Mesodermal cell (in vitro differentiated cells): ENCODE measurements around the gene FAM9C.

Experiments used
- H3K27ac ChIP-seq: 2 replicates; pipeline ENCODE4 v1.7.0; 2013; ENCODE audit warnings: mild to moderate bottlenecking, low read depth, low read length, moderate library complexity; ENCODE audit not compliant: severe bottlenecking
- H3K36me3 ChIP-seq: 2 replicates; pipeline ENCODE4 v1.7.1; 2013; ENCODE audit warnings: mild to moderate bottlenecking, low read length, moderate library complexity; ENCODE audit not compliant: control insufficient read depth, insufficient read depth
- H3K4me1 ChIP-seq: one replicate; pipeline ENCODE4 v1.7.1; 2013; ENCODE audit warnings: mild to moderate bottlenecking, low read length; ENCODE audit not compliant: insufficient read depth, control insufficient read depth, poor library complexity, severe bottlenecking
- H3K4me3 ChIP-seq: 2 replicates; pipeline ENCODE4 v1.7.0; 2013; ENCODE audit warnings: low read length, control low read depth, mild to moderate bottlenecking; ENCODE audit not compliant: insufficient read depth, poor library complexity, severe bottlenecking; ENCODE audit errors: extremely low read depth
- H3K9me3 ChIP-seq: 2 replicates; pipeline ENCODE4 v1.7.1; 2013; ENCODE audit warnings: mild to moderate bottlenecking, low read length, moderate library complexity; ENCODE audit not compliant: control insufficient read depth
- WGBS, 2 experiments: methylation state at CpG; one replicate each; pipeline ENCODE4 v1.1.5; 2013; ENCODE audit warnings: missing lambda C conversion rate in 2 of 2; ENCODE audit not compliant: insufficient coverage in 2 of 2; 5-methylcytosine and 5-hydroxymethylcytosine counted together

Gene FAM9C

DNA sequence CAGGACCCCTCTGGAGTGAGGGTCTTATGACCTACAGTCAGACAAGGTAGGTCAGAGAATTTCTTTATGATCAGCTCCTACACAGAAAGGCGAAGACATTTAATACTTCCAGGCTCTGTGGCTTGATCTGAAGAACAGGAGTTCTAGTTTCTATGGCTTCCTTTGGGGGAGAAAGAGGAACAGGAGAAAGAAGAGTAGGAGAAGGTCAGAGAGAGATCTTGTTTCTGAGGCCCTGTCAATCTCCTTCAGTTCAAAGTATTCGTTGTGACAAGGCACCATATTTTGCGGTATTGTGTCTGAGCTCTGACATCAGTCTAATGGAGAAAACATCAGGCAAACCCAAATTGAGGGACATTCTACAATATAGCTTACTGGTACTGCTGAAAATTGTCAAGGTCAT lies 52.8 kb downstream of the FAM9C start:
- Histone ChIP-seq H3K27ac (no peak overlapping the region), H3K4me1 (no peaks in the 10 kb centered on the region), H3K9me3 (peaks cover 4% of the 10 kb centered on the region), H3K36me3 (no peaks in the 10 kb centered on the region), H3K4me3 (no peak overlapping the region)
- WGBS, 2 experiments, result 83% methylated on average over 1 of the region's 3 CpGs; no CpG with 5 or more reads in 1 of the 2 experiments

GRCh38 chrX:12989461-12989860 lies 55.0 kb downstream of the FAM9C start:
- Histone ChIP-seq H3K36me3 (no peaks in the 10 kb centered on the region), H3K4me1 (peaks cover 5% of the 10 kb centered on the region), H3K27ac (no peak overlapping the region), H3K4me3 (no peak overlapping the region), H3K9me3 (peaks cover 5% of the 10 kb centered on the region)
- WGBS, 2 experiments, result no CpG with 5 or more reads among the region's 3 CpGs

DNA sequence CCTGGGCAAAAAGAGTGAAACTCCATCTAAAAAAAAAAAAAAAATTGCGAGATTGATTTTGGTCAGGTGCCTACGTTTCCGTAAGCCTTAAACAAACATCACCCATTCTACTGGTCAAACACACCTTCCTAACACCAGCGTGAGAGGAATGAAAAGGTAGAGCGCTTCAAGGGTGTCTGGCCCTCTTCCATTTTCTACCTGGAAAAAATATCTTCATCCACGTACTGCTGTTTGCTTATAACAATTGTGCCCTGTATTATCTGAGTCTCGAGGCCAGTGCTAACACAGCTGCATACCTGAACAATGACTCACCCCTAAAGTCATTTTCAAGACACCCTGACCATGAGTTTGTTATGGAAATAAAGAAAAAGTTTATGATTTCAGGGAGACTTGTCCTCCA lies 55.6 kb downstream of the FAM9C start:
- H3K9me3 ChIP-seq, result peaks cover 5% of the 10 kb centered on the region
- no peak overlapping the region for H3K27ac ChIP-seq
- no peak overlapping the region for H3K4me3 ChIP-seq
- peaks cover 6% of the 10 kb centered on the region for H3K4me1 ChIP-seq
- 80% methylated on average over 1 of the region's 7 CpGs; no CpG with 5 or more reads in 1 of the 2 experiments for WGBS, 2 experiments
- H3K36me3 ChIP-seq, result no peaks in the 10 kb centered on the region

DNA sequence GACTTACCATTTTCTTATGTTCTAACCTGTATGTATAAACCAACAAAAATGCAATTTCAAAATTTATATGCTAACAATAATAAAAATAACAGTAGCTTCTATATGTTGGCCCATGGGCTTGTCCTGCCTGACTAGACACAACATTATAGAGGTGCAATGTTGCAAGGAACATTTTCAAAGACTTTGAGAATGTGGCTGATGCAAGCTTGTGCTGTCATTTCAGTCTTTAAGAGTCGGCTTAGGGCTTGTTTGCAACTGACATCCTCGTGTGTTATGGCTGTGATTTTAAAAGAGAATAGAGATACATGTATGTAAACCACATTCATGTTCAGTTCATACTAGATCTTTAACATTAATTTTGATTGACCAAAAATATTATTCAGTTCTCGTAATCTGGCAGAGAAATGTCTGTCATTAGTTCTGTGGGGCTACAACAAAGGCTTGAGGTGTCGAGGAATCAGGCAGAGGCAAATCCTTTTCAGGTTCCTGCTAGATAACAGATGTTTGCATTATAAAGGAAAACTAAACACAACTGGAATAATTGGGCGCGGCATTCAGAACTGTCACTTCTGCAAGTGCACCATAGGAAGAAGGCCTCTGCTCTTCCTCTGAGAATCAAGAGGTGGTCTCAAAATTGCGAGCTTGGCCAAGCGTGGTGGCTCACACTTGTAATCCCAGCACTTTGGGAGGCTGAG lies 56.4 kb downstream of the FAM9C start:
- H3K36me3 ChIP-seq, result no peaks in the 10 kb centered on the region
- no peak overlapping the region for H3K4me3 ChIP-seq
- H3K27ac ChIP-seq, result no peak overlapping the region
- H3K9me3 ChIP-seq, result peaks cover 5% of the 10 kb centered on the region
- peaks cover 6% of the 10 kb centered on the region for H3K4me1 ChIP-seq
- 94 to 100% methylated on average over 2 to 4 of the region's 8 CpGs for WGBS, 2 experiments

- H3K36me3 ChIP-seq, result no peaks in the 10 kb centered on the region
- no peak overlapping the region for H3K27ac ChIP-seq
- H3K9me3 ChIP-seq, result peaks cover 5% of the 10 kb centered on the region
- H3K4me3 ChIP-seq, result no peak overlapping the region
- no CpG with 5 or more reads among the region's 6 CpGs for WGBS, 2 experiments
- peaks cover 6% of the 10 kb centered on the region for H3K4me1 ChIP-seq
Observed at GRCh38 chrX:12987340-12987739, 57.1 kb downstream of the FAM9C start.

GRCh38 chrX:12986886-12987285 lies 57.5 kb downstream of the FAM9C start:
- no peak overlapping the region for H3K27ac ChIP-seq
- H3K9me3 ChIP-seq, result peaks cover 5% of the 10 kb centered on the region
- no peaks in the 10 kb centered on the region for H3K36me3 ChIP-seq
- WGBS, 2 experiments, result 79% methylated on average over 2 of the region's 2 CpGs; no CpG with 5 or more reads in 1 of the 2 experiments
- H3K4me3 ChIP-seq, result no peak overlapping the region
- H3K4me1 ChIP-seq, result peaks cover 6% of the 10 kb centered on the region

GRCh38 chrX:12986164-12986779 lies 58.1 kb downstream of the FAM9C start:
- H3K36me3 ChIP-seq, result no peaks in the 10 kb centered on the region
- H3K27ac ChIP-seq, result no peak overlapping the region
- WGBS, 2 experiments, result 100% methylated on average over 1 of the region's 4 CpGs; no CpG with 5 or more reads in 1 of the 2 experiments

More at GRCh38 chrX:12986164-12986779, 58.1 kb downstream of the FAM9C start:
- Histone ChIP-seq H3K9me3 (peaks cover 5% of the 10 kb centered on the region), H3K4me1 (peaks cover 6% of the 10 kb centered on the region), H3K4me3 (no peak overlapping the region)
